Stimulated activated CD8-positive, alpha-beta memory T cell treated with anti-CD3 and anti-CD28 coated beads, Interleukin-15, amount 100 ng/mL, for 1 hour (primary cell): Measurements from ENCODE around the gene BDH1.
"Not testable (repeated sequence)": the region's sequence is repeated elsewhere in the genome, so short reads cannot be mapped to it uniquely, and the experiment has no call there.

Experiments
- DNase-seq: peaks from one replicate; pipeline ENCODE4 v3.0.0-alpha.2; 2020; ENCODE audit warnings: low read depth

Gene BDH1

DNA sequence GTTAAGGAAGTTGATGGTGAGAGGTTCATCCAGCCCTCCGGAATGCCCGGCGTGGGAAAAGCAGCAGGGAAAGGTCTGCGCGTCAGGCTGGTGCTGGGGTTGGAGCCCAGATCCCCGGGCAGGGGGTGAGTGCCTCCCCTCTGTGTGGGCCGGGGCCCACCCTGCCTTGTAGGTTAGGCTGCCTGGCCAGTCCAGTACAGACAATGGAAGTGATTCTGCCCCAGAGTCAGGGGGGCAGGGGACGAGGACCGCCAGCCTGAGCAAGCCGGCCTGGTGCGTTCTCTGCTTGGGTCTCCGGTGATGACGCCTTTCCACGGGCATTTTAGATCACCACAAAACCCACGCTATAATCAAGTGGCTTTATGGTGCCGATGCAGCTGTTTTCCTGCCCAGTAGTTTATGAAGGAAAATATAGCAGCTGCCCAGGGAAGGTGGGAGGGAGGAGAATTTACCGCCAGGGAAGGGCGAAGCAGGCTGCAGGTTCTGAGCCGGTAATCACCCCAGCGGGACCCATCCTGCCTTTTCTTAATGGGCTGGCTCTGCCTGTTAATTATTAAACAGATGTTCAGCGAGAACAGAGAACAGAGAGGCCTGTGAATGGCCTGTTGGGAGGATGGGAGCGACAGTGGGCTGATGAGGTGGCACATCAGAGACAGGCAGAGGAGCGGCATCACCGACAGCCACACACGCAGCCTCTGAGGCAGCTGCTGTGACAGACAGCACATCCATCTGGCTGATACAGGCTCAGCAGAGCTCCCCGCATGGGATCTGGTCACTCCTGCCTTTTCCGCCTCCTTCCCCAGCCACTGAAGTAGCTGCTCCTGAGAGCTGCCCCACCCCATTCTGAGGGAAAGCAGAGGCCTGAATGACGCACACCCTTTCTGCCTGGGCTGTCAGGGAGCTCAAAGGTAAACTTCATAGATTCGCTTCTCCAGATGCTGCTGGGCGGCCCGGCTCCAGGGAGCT lies 35.2 kb downstream of the BDH1 start:
- no peak for DNase-seq

DNA sequence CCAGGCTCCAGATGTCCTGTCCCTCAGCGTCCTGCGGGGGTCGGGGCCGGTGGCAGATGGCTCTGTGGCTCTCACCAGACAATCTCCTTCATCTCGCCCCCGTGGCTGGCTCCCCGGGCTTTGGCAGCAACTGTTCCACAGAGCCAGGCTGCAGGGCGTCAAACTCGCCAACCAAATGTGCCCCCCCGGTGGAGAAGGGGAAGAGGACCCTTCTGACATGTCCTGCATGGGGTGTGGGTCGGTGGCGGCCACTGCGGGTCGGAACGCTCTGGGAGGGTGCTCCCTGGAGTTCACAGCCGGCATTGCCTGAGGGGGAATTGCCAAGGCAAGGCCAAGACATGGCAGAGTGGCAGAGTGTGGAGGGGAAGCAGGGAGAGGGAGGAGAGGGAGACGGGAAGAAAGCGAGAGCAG lies 36.0 kb downstream of the BDH1 start:
- no peak for DNase-seq

DNA sequence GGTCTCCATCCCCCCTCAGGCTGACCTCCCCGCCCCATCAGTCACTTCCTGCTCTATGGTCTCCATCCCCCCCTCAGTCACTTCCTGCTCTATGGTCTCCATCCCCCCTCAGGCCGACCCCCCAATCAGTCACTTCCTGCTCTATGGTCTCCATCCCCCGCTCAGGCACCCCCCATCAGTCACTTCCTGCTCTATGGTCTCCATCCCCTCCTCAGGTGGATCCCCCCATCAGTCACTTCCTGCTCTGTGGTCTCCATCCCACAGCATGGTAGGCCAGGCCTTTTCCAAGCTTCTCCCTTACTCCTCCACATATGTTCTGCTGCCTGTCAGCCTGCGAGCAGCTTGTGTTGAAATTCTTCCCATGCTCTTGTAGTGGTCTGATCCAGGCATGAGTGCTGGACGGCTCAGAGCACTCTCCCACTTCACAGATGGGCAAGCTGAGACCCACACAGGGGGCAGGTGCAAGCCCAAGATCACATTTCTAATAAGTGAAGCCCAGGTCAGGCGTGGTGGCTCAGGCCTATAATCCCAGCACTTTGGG lies 36.8 kb downstream of the BDH1 start:
- no peak for DNase-seq

DNA sequence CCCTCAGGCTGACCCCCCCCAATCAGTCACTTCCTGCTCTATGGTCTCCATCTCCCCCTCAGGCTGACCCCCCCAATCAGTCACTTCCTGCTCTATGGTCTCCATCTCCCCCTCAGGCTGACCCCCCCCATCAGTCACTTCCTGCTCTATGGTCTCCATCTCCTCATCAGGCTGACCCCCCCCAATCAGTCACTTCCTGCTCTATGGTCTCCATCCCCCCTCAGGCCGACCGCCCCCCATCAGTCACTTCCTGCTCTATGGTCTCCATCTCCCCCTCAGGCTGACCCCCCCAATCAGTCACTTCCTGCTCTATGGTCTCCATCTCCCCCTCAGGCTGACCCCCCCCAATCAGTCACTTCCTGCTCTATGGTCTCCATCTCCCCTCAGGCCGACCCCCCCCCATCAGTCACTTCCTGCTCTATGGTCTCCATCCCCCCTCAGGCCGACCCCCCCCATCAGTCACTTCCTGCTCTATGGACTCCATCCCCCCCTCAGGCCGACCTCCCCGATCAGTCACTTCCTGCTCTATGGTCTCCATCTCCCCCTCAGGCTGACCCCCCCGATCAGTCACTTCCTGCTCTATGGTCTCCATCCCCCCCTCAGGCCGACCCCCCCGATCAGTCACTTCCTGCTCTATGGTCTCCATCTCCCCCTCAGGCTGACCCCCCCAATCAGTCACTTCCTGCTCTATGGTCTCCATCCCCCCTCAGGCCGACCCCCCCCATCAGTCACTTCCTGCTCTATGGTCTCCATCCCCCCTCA lies 37.7 kb downstream of the BDH1 start:
- DNase-seq = not testable (repeated sequence)

DNA sequence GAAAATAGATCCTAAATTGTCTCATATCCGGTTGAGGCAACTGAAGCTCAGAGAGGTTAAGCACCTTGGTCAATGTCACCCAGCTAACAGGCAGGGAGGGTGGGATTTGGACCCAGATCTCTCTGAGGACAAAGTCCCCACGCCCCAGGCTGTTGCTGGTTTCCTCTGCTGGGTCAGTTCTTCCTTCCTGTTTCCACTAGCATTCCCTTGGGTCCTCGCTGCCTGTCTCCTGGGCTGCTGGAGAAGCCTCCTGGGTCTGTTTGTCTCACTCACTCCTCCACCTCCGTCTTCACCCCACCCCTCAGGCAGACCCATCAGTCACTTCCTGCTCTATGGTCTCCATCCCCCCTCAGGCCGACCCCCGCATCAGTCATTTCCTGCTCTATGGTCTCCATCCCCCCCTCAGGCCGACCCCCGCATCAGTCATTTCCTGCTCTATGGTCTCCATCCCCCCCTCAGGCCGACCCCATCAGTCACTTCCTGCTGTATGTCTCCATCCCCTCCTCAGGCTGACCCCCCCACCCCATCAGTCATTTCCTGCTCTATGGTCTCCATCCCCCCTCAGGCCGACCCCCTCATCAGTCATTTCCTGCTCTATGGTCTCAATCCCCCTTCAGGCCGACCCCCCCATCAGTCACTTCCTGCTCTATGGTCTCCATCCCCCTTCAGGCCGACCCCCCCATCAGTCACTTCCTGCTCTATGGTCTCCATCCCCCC lies 38.7 kb downstream of the BDH1 start:
- DNase-seq = not testable (repeated sequence)

DNA sequence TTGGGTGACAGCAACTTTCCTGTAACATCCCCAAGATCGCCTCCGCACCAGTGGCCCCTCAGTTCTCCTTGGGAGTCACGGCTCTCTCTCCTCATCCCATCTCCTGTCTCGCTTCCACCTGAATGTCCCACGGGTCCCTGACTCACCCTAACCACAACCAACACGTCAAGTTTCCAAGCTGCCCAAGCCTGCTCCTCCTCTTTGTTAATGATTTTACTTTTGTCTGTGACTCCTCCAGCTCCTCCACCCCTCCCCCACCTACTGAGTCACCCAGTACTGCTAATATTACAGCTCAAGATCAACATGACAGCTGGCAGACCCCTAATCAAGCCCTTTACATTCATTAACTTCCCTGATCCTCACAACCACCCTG lies 39.3 kb downstream of the BDH1 start:
- DNase-seq = no peak

DNA sequence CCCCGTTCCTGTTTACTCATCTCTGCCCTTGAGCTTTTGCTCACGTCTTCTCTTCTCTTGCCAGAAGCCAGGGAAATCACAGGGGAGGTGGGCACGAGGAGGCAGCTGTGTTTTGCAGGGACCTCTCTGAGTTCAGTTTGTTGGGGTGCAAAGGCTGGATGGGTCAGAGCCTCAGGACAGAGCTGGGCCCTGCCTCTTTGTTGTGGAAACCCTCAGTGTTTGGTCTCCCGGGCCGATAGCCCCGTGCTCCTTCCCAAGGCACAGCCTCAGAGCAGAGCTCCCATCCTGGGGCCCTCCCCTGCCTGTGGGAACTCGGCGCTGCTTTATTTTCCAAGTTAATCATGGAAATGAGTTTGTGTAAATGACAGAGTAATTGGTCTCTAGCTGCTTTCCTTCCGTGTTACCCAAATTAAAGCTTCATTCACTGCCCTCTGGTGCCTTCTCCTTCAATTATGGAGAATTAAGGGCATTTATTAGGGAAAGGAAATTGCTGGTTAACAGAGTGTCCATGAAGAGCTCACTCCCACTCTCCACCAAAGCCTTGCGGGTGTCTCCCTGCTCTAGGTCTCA lies 40.9 kb downstream of the BDH1 start:
- DNase-seq = no peak

DNA sequence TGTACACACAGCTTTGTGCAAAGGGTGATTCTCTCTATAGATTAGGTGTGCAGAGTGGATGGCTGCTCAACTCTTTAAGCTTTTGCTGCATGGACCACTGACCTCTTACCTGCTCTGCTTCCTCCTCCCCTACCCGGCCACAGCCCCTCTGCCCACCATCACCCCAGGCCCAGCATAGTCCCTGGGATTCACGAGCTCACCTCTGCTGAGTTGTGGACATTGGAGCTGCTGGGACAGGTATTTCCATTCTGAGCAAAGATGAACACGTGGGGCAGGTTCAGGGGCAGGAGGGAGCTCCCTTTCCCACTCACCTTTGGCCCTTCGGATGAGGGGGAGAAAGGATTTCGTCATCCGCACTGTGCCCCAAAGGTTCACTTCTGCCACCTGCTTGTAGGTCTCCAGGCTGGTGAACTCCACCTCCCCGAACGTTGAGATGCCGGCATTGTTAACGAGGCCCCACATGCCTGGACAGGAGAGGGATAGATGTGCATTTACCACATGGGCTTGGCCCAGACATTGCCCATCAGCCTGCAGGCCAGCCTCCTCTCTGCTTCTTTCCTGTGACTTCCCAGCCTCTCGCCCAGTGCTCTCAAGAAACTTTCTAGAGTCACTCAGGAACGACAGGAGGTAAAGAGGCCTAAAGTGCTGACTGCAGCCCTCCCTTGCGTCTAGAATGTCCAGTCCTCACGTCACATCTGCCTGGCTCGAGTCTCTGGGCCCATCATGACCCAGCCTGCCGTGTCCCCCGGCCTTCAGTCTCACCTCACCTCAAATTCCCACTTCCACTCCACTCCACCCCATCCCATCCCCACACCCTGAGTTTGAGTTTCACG lies 41.6 kb downstream of the BDH1 start:
- DNase-seq = no peak

DNA sequence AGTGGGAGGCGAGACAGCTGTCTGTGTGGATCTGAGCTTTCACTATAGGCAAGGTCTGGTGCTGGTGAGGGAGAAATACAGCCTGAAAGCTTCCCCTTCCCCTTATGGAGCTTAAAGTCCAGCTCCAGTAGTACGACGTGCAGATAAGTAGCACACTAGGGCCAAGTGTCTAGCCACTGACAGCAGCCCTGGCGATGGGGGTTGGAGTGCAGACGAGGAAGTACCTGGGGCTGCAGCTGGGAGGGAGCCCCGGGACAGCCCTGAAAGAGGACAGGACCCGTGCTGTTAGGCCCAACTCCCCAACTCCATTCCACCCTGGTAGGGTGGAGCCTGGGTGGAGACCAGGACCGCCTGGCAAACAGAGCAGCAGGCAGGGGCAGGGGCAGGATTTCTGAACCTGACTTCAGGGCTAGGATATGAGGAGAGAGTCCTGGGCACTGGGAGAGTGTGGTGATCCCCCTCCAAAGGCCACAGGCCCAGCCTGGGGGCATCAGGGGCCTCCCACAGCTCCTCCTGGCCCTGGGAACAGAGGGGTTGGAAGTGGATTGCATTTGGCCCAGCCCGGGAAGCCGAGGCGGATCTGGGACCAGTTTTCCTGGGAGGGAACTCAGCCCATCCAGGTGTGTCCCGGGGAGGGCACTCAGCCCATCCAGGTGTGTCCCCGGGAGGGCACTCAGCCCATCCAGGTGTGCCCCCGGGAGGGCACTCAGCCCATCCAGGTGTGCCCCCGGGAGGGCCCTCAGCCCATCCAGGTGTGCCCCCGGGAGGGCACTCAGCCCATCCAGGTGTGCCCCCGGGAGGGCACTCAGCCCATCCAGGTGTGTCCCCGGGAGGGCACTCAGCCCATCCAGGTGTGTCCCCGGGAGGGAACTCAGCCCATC lies 42.8 kb downstream of the BDH1 start:
- no peak for DNase-seq

DNA sequence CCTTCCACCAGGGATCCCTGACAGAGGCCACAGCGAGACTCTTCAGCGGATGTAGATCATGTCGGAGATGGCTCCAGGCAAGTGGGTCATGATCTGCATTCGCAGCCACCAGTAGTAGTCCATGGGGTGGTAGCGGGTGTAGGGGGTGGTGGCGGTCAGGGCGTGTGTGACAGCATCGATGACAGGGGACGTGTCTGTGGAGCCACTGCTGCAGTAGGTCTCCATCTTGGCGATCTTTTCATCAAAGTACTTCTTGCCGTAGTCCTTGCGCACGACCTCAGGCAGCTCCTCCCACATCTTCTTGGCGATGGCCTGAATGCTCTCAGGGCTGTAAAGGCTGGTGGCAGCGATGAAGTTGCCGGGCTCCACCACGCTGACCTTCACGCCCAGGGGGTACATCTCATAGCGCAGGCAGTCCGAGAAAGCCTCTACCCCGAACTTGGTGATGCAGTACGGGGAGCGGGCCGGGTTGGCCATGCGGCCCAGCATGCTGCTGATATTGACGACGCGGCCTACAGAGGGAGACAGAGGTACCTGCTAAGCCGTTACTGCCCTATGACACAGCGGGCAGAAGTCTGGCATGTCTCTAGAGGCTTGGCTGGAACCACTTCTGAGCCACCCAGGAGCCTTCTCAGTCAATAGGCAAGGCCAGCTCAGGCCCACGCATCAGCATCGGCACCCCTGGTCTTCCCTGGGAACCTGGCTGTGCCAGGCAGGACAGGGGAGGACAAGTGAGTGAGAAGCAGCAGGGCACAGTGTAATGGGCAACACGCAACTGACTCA lies 43.7 kb downstream of the BDH1 start:
- DNase-seq = no peak

DNA sequence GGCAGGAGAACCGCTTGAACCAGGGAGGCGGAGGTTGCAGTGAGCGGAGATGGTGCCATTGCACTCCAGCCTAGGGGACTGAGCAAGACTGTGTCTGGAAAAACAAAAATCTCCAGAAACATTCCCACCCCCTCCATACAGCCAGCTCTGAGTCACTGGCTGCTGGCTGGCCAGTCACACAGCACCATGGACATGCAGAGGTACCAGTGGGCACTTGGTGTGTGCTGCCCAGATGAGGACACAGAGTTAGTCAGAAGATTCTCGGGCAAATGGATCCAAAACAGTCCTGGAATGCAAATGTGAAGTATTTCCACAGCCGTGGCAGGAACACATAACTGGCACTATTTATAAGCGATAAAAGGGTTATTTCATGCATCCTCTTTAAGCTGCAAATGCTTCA lies 44.6 kb downstream of the BDH1 start:
- no peak for DNase-seq

DNA sequence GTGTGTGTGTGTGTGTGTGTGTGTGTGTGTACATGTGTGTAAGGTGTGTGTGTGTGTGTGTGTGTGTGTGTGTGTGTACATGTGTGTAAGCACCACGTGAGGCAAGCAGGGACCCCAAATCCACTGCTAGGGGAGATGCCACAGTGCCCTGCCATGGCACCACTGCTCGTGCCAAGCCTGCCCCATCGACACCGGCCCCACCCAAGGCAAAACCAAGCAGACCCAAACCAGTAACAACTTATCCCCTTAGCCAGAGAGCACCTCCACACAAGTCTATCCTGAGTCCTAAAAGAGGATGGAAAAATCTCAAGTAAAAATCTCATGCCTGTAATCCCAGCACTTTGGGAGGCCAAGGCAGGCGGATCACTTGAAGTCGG lies 45.1 kb downstream of the BDH1 start:
- no peak for DNase-seq

DNA sequence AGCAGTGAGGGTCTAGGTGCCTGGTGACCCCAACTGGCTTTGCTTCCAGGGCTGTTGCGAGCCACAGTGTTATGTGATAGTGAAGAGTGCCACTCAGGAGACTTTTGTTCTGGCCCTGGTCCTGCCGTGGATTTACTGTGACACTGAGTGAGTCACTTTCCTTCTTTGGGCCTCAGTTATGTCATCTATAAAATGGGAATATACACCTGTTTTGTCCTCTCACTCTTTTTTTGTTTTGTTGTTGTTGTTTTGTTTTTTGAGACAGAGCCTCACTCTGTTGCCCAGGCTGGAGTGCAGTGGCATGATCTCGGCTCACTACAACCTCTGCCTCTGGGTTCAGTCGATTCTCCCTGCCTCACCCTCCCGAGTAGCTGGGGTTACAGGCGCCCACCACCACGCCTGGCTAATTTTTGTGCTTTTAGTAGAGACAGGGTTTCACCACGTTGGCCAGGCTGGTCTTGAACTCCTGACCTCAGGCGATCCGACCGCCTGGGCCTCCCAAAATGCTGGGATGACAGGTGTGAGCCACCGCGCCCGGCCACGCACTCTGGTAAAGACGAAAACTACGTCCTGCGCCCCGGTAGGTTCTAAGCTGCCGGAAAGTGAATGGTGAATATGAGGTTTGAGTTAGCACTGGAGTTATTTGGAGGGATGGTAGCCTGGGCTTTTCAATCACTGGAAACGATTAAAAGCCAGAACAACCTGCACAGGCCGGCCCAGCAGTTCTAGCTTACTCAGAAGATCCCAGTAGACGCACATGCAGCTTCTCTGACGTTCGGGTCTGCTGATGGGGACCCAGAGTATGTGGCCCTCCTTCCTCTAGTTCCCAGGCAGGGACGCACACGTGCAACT lies 46.6 kb downstream of the BDH1 start:
- no peak for DNase-seq

DNA sequence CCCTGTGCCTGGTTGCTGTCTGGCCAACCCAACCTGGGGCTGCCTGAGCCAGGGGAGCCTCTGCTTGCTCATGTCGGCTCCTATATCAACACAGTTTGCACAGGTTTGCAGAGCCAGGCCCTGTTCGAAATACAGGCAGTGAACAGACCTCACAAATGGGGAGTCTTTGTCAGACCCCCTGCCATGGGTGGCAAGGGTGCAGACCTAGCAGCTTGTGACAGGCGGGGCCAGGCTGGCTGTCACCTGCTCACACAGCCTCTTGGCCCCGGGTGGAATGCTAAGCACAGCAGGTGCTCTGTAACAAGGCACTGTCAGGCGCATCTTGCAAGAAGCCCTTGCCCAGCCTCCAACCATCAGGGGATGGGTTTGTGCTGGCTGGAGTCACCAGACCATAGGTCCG lies 47.3 kb downstream of the BDH1 start:
- no peak for DNase-seq

DNA sequence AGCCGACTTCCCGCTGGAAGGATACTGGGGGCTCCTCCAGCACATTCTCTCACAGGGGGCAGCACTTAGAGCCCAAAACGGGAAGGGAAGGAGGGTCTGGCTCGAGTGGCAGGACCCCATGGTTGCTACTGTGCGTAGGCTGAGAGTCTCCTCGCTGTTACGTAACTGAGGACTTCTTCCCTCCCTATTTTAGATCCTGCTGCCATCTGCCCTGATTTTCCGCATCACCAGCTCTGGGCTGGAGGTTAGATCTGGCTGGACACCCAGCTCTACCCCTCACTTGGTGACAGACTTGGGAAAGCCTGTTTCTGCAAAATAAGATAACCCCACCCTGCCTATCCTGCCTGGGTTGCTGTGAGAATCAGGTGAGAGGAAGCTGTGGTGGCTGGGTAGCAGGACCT lies 47.7 kb downstream of the BDH1 start:
- DNase-seq = no peak

DNA sequence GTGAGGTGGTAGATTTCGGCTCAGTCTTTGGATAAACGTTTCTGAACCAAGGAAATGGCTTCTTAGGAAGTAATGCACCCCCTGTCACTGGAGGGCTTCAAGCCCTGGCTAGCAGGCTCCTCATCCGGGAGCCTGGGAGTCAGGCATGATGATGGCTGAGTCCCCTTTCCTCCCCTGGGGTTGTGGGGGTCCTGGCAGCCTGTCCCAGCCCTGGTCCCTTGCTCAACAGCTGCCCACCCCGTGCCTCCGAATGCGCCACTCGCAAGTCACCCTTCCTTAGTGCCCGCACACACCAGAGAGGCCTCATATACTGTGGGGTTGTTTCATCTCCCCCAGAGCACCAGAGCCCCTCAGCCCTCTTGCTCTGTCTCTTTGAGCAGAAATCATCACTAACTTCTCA lies 48.2 kb downstream of the BDH1 start:
- DNase-seq = no peak

DNA sequence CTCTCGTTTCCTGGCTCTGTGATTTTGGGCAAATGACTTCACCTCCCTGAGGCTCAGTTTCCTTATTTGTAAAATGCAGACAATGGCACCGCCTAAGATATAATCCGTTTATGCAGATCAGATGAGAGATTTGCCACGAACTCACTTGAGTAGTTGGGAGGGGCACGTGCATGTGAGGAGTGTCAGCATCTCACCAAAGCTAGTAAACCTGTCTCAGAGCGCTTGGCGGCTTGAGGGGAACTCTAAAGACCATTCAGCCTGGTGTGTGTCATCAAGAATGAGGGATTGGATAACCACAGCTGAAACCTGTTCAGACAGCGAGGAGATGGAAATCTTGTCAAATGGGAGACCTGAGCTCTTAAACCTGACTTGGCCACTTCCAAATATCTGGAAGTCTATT lies 48.7 kb downstream of the BDH1 start:
- no peak for DNase-seq

DNA sequence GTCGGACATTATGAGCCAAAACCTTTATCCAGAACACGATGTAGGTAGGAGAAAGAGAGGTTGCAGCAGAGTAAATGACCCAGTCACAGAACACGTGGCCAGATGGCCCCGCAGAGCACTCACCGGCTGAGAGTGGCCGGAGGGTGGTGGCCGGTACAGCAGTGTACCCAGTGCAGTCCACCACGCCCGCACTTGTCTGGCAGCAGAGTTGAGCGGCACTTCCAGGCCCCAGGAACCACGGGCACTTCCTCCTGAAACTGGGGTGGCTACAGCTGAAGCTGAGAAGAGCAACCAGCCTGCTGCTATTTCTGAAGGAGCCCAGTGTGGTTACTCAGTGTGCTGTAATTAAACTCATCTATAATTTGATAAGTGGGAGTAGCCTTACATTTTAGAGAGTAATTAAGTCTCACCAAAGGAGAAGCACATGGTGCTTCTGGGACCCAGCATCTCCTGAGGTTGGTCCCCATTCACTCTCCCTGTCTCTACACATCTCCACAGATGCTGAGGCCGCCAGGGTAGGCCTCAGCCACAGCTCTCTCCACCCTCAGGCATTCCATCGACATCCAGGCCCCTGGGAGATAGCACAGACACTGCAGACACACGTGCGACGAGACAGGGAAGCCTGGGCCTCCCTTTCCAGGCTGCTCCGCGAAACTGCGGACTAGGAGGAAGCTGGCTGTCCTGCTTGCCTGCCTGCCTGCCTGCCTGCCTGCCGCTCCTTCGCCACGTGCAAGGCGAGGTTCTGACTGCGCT lies 49.8 kb downstream of the BDH1 start:
- no peak for DNase-seq
